ENCODE data around the gene C1orf159. TPM values are rescaled to one million over a fixed set of nuclear protein-coding genes. Genes with fewer than 3 reads are reported as not detected.

C1orf159 gene
- polyA plus RNA-seq, 3 donors, result 3.0 to 18.8 (median 3.3) TPM

GRCh38 chr1:1111516-1112236, 4.2 kb downstream of the C1orf159 start:
- no peak overlapping the region for H3K4me2 ChIP-seq (replicated peaks; ENCODE audit: extremely low read depth, low read length, poor library complexity, severe bottlenecking)
- peaks cover 10% of the 10 kb centered on the region for H3K79me2 ChIP-seq (ENCODE audit: insufficient read depth, low read length)
- peaks cover 12 to 26% of the 10 kb centered on the region in 2 donors for H3K9me3 ChIP-seq (replicated peaks in 1 of 2; ENCODE audit: control insufficient read depth in 1 of 2, insufficient read depth in 1 of 2, low read length in 2 of 2)
- Mint-ChIP-seq H3K36me3 (peaks cover 7 to 26% of the 10 kb centered on the region in 2 donors), H3K27ac (no peak overlapping the region), H3K27me3 (ENCODE audit: low read depth in 3 of 3) (peaks cover 4 to 8% (median 6%) of the 10 kb centered on the region in 3 donors), H3K4me1 (peaks cover 5% of the 10 kb centered on the region), H3K4me3 (no peak overlapping the region), H3K9me3 (peaks cover 24 to 33% (median 30%) of the 10 kb centered on the region in 7 donors)
- no peak overlapping the region for H3K9ac ChIP-seq (ENCODE audit: insufficient read depth, low read length, poor library complexity, severe bottlenecking)
- DNase-seq, result no peak
- H3K4me1 ChIP-seq (ENCODE audit: control insufficient read depth in 1 of 2, insufficient read depth in 2 of 2, low read length in 2 of 2), result peaks cover 5 to 9% of the 10 kb centered on the region in 2 donors
- no peak overlapping the region for H2AFZ ChIP-seq (ENCODE audit: insufficient read depth, low read depth, low read length, poor library complexity, severe bottlenecking)
- no peaks in the 10 kb centered on the region for H4K20me1 ChIP-seq (ENCODE audit: insufficient read depth, low read length)
- no peak overlapping the region for H3K27ac ChIP-seq (ENCODE audit: low read depth in 1 of 2, low read length in 2 of 2)
- intact Hi-C loops (cut with micrococcal nuclease), result loop anchor here in 1 of 2 donors (10.0 kb wide), 2 partner anchors 77 to 263 kb away; partner anchors contain the start of gene AURKAIP1
- no peak overlapping the region for H3K4me3 ChIP-seq (replicated peaks in 1 of 3; ENCODE audit: low read depth in 2 of 3, low read length in 3 of 3)
- H3K27me3 ChIP-seq (ENCODE audit: control insufficient read depth in 2 of 2, insufficient read depth in 2 of 2, low read length in 2 of 2), result peaks cover 0 to 5% of the 10 kb centered on the region in 2 donors
- WGBS (ENCODE audit: insufficient coverage), result 96% methylated on average over 24 of the region's 28 CpGs
- no peak for TF ChIP-seq CTCF (IDR thresholded peaks at IDR 0.05)
- peaks cover 0 to 6% of the 10 kb centered on the region in 2 donors for H3K36me3 ChIP-seq (replicated peaks in 1 of 2; ENCODE audit: control insufficient read depth in 1 of 2, insufficient read depth in 2 of 2, low read length in 2 of 2)

- Histone ChIP-seq H3K9ac (ENCODE audit: insufficient read depth, low read length, poor library complexity, severe bottlenecking) (no peak overlapping the region), H3K4me1 (ENCODE audit: control insufficient read depth in 1 of 2, insufficient read depth in 2 of 2, low read length in 2 of 2) (peaks cover 4 to 5% of the 10 kb centered on the region in 2 donors), H4K20me1 (ENCODE audit: insufficient read depth, low read length) (no peaks in the 10 kb centered on the region), H3K4me2 (replicated peaks; ENCODE audit: extremely low read depth, low read length, poor library complexity, severe bottlenecking) (no peak overlapping the region), H2AFZ (ENCODE audit: insufficient read depth, low read depth, low read length, poor library complexity, severe bottlenecking) (no peak overlapping the region), H3K27ac (ENCODE audit: low read depth in 1 of 2, low read length in 2 of 2) (no peak overlapping the region), H3K27me3 (ENCODE audit: control insufficient read depth in 2 of 2, insufficient read depth in 2 of 2, low read length in 2 of 2) (peaks cover 0 to 4% of the 10 kb centered on the region in 2 donors), H3K9me3 (replicated peaks in 1 of 2; ENCODE audit: control insufficient read depth in 1 of 2, insufficient read depth in 1 of 2, low read length in 2 of 2) (peaks cover 12 to 26% of the 10 kb centered on the region in 2 donors), H3K79me2 (ENCODE audit: insufficient read depth, low read length) (peaks cover 10% of the 10 kb centered on the region), H3K4me3 (replicated peaks in 1 of 3; ENCODE audit: low read depth in 2 of 3, low read length in 3 of 3) (no peak overlapping the region), H3K36me3 (replicated peaks in 1 of 2; ENCODE audit: control insufficient read depth in 1 of 2, insufficient read depth in 2 of 2, low read length in 2 of 2) (peaks cover 0 to 6% of the 10 kb centered on the region in 2 donors)
- Mint-ChIP-seq H3K9me3 (peaks cover 24 to 33% (median 30%) of the 10 kb centered on the region in 7 donors), H3K4me3 (no peak overlapping the region), H3K27me3 (ENCODE audit: low read depth in 3 of 3) (peaks cover 4 to 6% (median 6%) of the 10 kb centered on the region in 3 donors), H3K36me3 (peaks cover 7 to 26% of the 10 kb centered on the region in 2 donors), H3K4me1 (peaks cover 5% of the 10 kb centered on the region), H3K27ac (no peak overlapping the region)
- 98% methylated on average over 29 of the region's 29 CpGs for WGBS (ENCODE audit: insufficient coverage)
- no peak for TF ChIP-seq CTCF (IDR thresholded peaks at IDR 0.05)
- DNase-seq, result no peak
- intact Hi-C loops (cut with micrococcal nuclease), result loop anchor here in 1 of 2 donors (10.0 kb wide), 2 partner anchors 76 to 264 kb away; partner anchors contain the start of gene AURKAIP1
Observed at GRCh38 chr1:1110561-1110971, 5.3 kb downstream of the C1orf159 start.
